HuH-7 (cell line): ENCODE measurements around the gene IGFBP6.
"Not testable (repeated sequence)": the region's sequence is repeated elsewhere in the genome, so short reads cannot be mapped to it uniquely, and the experiment has no call there.

ENCODE experiments used
- DNase-seq: peaks from one replicate; pipeline ENCODE4 v3.0.0; 2011; ENCODE audit warnings: low spot score

The IGFBP6 gene

DNA sequence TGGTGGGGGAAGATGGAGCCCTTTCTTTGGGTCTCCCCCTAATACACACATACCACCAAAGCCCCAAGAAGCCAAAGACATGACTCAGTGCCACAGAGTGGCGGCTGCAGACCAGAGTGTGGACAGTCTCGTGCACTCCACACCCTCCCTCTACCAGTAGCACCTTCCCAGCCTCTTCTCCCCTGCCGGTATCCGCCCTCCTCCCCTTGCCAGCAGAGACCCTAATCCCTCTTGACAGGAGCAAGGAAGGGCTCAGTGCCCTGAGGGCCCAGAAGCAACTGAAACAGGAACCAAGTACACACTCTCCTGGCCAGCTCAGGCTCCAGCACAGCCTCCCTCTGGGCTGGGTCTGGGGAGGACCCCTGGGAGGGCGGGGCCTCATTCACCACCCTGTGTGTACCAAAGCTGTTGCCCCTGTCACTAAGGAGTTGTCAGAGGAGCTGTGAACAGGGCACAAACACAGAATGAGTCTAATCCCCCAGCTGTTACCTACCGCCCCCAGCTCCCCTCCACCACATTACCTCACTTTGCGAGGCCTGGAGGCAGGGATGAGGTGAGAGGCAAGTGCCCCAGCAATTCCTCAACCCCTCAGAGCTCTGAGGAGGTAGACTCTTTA lies 26.5 kb upstream of the IGFBP6 start:
- no peak for DNase-seq

GRCh38 chr12:53071591-53072551 lies 25.6 kb upstream of the IGFBP6 start:
- DNase-seq, result no peak

DNA sequence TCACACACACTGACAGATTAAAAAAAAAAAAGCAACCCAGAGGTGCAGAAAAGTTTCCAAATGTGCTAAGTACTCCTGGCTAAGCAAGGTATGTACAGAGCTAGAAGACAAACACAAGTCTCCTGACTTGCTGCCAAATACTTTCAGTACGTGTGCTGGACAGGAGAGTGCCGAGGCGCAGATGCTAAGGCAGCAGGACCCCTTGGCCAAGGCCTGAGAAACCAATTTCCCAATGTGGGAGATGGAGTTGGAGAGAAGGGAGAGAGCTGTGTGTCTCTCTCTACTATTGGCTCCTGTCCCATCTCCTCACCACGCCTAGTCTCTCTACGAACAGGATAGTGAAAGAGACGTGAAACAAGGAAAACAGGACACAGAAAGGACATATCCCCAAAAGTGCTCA lies 23.6 kb upstream of the IGFBP6 start:
- no peak for DNase-seq

DNA sequence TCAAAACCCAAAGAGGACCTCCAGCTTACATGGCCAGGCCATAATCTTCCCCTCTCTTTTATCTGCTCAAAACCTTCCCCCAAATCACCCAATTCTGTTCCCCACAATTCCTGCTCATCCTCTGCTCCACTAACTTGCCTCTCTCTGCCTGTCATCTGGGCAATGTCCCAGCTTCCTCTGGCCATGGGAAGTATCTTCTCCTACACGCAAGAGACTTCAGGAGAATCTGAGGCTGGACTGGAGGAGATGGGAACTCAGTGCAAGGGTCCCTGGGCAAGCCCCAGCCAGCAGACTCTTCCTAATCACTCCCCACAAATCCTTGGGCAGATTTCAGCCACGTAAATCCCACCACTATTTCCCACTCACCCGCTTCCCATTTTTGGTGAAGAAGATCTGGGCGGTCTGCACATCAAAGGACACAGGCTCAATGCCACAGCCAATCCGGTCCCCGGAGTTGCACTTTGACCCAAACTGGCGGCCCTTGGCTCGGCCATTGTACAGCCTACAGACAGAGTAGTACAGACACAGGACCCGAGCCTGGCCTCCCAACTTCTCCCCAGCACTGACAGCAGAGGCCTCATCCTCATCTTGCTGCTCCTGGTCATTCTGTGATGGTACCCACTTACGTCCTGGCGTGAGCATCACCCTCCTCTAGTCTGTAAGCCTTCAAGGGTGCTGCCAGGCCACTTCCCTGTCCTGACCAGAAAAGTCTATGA lies 23.0 kb upstream of the IGFBP6 start:
- no peak for DNase-seq

- DNase-seq, result no peak
Measured at GRCh38 chr12:53074999-53075370, 22.5 kb upstream of the IGFBP6 start.

- DNase-seq, result no peak
Measured at GRCh38 chr12:53076461-53076860, 21.0 kb upstream of the IGFBP6 start.

GRCh38 chr12:53077030-53077429 lies 20.4 kb upstream of the IGFBP6 start:
- DNase-seq, result no peak

GRCh38 chr12:53078425-53079225 lies 18.8 kb upstream of the IGFBP6 start:
- no peak for DNase-seq

DNA sequence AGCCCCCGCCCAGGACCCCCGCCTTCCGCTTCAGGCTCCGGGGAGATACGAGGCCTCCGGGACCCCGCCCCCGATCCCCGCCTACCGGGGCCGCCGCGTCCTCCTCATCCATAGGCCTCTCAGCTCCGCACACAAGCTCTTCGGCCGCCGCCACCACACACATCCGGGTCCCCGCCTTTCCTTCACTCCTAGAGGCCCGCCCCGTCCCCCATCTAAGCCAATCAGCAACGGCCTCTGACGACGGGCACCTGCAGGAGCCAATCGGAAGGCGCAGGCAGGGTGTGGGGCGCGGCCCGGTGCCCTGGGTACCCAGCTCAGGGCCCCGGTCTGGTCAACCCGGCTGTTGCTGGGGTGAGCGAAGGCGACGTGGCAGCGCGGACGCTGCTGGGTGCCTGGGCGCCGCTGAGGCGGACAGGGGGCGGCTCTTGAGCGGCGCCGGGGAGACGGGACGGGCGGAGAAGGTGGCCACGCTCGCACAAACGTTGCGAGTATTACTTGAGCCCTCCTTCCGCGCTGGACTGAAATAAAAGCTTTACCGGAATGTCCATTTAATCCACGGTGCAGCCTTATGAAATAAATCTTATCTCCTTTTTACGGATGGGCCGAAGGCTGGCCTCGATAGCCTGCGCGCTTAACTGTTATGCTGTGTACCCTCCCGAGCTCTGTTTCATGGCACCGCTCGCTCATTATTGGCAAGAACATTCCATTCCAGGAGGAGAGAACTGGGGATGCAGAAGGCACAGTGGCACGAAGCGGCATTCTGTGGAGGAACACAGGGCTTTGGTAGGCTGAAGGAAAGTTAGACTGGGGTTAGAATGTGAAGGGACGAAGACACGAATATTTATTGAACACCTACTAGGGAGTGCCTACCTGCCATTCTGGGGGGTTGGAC lies 18.0 kb upstream of the IGFBP6 start, which contains the start of gene SPRYD3:
Gene SPRYD3, minus strand, starts transcription at position 165 of the 892 bp plus-strand sequence. Its CDS starts 57 bp downstream, at position 108.
- peak; percentile 100 for DNase-seq

DNA sequence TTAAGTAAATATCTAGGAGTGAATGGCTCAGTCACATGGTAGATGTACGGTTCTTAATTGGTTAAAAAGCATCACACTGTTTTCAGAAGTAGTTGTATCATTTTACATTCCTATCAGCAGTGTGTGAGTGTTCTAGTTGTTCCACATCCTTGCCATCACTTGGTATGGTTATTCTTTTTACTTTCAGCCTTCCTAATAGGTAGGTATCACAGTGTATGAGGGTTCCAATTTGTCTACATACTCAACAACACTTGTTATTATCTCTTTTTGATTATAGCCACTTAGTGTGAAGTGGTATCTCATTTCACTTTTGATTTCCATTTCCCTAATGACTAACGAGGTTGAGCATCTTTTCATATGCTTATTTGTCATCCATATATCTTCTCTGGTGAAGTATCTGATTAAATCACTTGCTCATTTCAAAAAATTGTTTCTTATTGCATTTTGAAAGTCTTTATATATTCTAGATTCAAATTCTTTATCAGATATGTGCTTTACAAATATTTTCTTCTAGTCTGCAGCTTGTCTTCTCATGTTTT lies 14.8 kb upstream of the IGFBP6 start:
- no peak for DNase-seq

GRCh38 chr12:53086361-53086760 lies 11.1 kb upstream of the IGFBP6 start:
- DNase-seq, result no peak

DNA sequence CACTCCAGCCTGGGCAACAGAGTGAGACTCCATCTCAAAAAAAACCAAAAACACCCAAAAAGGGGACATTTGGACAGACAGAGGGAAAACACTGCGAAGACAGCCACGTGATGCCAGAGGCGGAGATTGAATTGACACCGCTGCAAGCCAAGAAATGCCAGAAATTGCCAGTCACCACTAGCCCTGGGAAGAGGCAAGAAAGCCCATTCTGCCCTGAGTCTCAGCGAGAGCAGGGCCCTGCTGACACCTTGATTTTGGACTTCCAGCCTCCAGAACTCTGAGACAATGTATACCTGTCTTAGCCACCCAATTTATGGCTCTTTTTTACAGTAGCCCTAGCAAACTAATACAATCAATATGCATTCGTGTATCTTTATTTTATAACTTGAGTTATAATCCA lies 7.4 kb upstream of the IGFBP6 start:
- no peak for DNase-seq

DNA sequence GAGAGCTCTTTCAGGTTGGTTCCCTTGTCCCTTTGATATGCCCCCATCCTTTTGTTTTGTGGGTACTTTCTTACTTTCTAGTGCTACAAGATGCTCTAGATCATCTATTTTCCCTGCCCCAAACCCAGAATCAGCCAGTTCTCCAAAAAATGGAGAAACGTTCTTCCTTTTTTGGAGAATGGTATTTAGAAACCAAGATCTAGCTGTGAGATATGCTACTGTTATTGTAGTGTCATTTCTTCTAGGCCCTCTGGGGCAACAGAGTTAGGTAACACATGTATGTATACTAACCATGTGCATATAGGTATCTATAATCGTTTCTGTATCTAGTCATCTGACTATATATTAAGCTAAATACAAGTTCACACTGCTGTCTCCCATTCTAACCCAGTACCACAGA lies 6.9 kb upstream of the IGFBP6 start:
- DNase-seq, result no peak

- DNase-seq, result no peak
Measured at GRCh38 chr12:53091756-53092155, 5.7 kb upstream of the IGFBP6 start.

- DNase-seq, result no peak
Measured at GRCh38 chr12:53093777-53094393, 3.6 kb upstream of the IGFBP6 start.

GRCh38 chr12:53094394-53094787 lies 3.1 kb upstream of the IGFBP6 start:
- DNase-seq, result no peak

DNA sequence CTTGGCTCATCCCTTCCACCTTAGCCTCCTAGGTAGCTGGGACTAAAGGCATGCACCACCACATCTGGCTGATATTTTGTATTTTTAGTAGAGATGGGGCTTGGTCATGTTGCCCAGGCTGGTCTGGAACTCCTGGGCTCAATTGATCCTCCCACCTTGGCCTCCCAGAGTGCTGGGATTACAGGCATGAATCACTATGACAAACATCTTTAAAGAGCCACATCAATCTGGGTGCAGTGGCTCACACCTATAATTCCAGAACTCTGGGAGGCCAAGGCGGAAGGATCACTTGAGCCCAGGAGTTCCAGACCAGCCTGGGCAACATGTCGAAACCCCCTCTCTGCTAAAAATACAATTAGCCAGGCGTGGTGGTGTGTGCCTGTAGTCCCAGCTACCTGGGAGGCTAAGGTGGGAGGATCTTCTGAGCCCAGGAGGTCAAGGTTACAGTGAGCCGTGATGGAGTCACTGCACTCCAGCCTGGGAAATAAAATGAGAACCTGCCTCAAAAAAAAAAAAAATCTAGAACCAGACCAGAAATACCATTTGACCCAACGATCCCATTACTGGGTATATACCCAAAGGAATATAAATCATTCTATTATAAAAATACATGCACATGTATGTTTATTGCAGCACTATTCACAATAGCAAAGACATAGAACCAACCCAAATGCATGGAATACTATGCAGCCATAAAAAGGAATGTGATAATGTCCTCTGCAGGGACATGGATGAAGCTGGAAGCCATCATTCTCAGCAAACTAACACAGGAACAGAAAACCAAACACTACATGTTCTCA lies 2.5 kb upstream of the IGFBP6 start:
- DNase-seq, result not testable (repeated sequence)

- not testable (repeated sequence) for DNase-seq
Measured at GRCh38 chr12:53095596-53095895, 1.9 kb upstream of the IGFBP6 start.

DNA sequence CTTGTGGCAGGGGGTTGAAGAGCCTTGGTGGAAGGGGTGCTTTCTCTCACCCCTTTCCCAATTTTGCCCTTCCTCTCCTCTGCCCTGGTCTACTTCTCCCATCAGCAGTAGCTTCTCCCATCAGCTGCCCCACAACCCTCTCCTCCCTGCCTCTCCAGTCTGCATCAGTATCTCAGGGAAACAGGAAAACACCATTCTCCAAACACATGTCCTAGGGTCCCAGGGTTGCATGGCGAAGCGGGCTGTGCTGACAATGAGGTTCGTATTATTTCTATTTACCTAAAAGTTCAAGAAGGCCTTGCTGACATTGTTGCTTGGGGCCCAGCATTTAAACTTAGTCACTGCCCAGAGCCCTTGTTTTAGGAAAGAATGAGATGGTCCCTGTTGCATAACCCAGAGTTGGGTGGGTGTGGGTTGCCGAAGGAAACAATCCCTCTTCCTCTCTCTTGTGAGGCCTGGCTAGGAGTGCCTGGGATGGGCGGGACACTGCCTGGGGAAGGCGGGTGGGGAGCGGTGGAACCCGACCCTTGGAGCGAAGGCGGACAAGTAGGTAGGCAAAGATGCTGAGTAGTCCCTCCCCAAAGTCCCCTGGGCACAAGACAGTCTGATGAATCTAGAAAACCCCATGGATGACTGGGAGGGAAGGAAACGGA lies 1.3 kb upstream of the IGFBP6 start:
- DNase-seq, result no peak
